GM19467 (cell line): ENCODE measurements around the gene CDK12.
"Not testable (repeated sequence)": the region's sequence is repeated elsewhere in the genome, so short reads cannot be mapped to it uniquely, and the experiment has no call there.

Experiments
- ATAC-seq: cut with Tn5 transposase; IDR thresholded peaks from one replicate; pipeline ENCODE4 v1.9.1; 2021; ENCODE audit warnings: mild to moderate bottlenecking, moderate library complexity; ENCODE audit not compliant: unreplicated experiment

Gene CDK12

DNA sequence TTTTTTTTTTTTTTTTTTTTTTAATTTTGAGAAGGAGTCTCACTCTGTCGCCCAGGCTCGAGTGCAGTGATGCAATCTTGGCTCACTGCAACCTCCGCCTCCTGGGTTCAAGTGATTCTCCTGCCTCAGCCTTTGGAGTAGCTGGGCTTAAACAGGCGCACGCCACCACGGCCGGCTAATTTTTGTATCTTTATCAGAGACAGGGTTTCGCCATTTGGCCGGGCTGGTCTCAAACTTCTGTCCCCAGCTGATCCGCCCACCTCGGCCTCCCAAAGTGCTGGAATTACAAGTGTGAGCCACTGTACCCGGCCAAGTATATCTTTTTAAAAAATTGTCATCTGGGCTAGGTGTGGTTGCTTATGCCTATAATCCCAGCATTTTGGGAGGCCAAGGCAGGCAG is 35.6 kb downstream of the CDK12 start:
- not testable (repeated sequence) for ATAC-seq

DNA sequence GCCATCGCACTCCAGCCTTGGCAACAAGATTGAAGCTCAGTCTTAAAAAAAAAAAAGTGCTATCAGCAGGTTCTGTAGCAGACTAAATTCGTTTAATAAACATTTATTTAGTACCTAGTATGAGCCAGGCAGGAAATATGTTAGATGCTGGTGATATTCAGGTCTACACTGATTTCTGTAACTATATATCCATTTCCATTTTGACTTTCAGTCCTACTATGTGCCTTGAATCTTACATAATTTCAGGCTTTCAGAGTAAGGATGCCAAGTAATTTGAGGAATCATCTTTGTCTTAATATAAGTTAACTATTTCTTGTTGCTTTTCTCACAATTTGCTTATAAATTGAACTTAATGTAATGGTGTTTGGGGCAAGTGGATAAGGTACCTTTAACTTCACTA is 46.2 kb downstream of the CDK12 start:
- no peak for ATAC-seq

DNA sequence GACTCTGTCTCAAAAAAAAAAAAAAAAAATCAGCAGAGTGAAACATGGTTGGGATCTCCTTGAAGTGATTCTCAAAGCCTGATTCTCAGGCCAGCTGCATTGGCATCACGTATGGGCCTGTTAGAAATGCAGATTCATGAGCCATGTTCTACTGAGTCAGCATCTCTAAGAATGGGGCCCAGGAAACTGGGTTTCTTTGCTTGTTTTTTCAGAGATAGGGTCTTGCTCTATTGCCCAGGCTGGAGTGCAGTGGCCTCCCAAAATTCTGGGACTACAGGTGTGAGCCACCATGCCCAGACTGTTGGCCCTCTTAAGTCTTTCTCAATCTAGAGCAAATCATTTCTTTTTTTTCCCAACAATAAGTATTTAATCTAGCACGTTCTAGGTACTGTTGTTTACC is 47.7 kb downstream of the CDK12 start:
- ATAC-seq, result no peak

DNA sequence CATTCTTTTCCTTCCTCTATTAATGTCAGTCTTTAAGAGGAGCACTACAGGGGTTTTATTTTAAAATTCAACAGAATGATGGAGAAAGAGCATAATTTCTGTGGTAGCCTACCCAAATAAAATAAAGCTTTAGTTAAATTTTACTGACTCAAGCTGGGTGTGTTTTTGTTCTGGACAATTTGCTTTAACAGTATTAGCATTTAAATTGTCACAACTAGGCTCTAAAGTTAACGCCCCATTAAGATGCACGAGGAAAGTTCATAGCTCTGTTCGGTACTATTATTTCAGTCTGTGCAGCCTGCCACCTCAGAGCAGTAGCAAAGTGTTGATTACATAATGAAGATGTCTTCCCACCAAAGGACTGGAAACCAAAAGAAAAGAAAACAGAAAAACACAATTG is 52.0 kb downstream of the CDK12 start:
- ATAC-seq, result no peak

GRCh38 chr17:39513915-39514314 is 52.6 kb downstream of the CDK12 start:
- ATAC-seq, result no peak

GRCh38 chr17:39517224-39517623 is 55.9 kb downstream of the CDK12 start:
- ATAC-seq, result no peak

DNA sequence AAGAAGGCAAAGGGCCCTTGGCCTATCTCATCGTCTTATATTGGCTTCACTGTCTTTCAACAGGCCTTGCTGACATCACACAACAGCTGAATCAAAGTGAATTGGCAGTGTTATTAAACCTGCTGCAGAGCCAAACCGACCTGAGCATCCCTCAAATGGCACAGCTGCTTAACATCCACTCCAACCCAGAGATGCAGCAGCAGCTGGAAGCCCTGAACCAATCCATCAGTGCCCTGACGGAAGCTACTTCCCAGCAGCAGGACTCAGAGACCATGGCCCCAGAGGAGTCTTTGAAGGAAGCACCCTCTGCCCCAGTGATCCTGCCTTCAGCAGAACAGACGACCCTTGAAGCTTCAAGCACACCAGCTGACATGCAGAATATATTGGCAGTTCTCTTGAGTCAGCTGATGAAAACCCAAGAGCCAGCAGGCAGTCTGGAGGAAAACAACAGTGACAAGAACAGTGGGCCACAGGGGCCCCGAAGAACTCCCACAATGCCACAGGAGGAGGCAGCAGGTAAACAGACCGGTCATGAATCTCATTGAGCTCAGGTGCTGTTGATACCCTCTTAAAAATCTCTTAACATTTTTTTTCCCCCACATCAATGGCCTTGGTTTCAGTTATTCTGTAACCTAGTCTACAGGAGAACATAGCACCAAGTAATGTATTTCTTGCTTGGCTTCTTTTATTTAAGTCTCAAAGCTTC is 64.7 kb downstream of the CDK12 start:
- no peak for ATAC-seq

DNA sequence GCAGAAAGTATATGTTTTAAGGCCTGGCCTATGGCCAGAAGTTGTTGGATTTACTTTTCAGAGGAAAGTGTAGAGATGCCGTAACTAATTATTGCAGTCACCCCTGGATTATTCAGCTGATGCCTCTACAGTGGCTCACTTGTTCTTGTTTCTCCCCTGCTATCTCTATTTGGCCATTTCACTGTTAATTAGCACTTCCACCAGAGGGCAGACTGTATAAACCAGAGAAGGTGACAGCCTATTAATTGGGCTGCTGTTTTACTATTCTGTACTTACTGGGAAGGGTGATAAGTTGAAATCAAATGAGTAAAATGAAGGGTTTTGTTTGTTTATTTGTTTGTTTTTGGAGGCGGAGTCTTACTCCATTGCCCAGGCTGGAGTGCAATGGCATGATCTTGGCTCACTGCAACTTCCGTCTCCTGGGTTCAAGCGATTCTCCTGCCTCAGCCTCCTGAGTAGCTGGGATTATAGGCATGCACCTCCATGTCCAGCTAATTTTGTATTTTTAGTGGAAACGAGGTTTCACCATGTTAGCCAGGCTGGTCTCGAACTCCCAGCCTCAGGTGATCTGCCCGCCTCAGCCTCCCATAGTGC is 66.0 kb downstream of the CDK12 start:
- no peak for ATAC-seq

DNA sequence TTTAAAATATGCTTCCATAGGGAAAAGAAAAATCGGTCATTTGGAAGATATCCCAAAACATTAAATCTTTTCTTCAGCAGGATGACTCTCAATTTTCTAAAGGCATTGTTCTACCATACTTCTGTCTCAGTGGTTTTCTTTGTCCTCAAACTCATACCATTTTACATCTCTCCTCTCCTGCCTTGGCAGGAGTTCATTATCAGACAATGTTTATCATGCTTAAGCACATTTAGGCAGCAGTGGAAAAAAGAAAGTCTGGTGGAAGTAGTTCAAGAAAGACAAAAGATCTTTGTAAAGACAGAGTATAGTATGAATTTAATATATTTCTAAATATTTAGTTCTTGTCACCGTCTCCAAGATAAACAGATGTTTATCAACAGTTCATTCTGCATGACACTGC is 68.2 kb downstream of the CDK12 start:
- no peak for ATAC-seq

DNA sequence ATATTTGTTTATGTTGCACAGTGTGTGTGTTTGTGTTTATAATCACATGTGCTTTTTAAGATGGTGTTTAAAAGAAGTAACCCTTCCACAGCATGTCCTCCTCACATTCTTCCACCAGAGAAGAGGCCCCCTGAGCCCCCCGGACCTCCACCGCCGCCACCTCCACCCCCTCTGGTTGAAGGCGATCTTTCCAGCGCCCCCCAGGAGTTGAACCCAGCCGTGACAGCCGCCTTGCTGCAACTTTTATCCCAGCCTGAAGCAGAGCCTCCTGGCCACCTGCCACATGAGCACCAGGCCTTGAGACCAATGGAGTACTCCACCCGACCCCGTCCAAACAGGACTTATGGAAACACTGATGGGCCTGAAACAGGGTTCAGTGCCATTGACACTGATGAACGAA is 69.2 kb downstream of the CDK12 start:
- no peak for ATAC-seq

- ATAC-seq, result no peak
Observed at GRCh38 chr17:39531252-39531651, 70.0 kb downstream of the CDK12 start.

DNA sequence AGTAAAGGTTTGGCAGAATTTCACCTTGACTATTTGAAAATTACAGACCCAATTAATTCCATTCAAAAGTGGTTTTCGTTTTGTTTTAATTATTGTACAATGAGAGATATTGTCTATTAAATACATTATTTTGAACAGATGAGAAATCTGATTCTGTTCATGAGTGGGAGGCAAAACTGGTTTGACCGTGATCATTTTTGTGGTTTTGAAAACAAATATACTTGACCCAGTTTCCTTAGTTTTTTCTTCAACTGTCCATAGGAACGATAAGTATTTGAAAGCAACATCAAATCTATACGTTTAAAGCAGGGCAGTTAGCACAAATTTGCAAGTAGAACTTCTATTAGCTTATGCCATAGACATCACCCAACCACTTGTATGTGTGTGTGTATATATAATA is 72.6 kb downstream of the CDK12 start:
- no peak for ATAC-seq

- ATAC-seq, result no peak
Observed at GRCh38 chr17:39534768-39535405, 73.6 kb downstream of the CDK12 start.

- no peak for ATAC-seq
Observed at GRCh38 chr17:39536468-39536867, 75.2 kb downstream of the CDK12 start.

DNA sequence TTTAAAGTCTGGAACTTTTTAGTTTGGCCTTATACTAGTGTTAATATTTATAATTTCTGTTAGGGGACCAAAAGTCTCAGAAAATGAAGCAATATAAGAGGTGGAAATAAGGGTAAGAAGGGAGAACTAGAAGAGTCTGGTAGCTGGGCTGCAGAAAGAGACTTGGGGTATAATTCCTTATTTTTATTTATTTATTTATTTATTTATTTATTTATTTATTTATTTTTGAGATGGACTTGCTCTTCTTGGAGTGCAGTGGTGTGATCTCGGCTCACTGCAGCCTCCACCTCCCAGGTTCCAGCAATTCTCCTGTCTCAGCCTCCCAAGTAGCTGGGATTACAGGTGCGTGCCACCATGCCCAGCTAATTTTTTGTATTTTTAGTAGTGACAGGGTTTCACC is 76.1 kb downstream of the CDK12 start:
- not testable (repeated sequence) for ATAC-seq

DNA sequence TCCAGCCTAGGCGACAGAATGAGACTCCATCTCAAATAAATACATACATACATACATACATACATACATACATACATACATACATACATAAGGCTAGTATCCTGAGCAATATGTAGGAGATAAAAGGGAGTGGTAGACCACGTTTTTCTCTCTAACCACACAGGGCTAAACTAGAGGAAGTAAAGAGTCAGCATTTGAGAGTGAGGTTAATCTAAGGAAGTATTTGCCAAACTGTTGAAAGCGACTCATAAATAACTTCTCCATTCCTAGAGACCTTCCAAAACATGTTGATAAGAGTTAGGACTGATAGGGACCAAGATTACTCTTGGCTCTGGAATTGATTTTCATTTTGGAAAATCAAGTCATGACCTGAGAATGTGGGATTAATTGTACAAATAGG is 77.6 kb downstream of the CDK12 start:
- no peak for ATAC-seq

GRCh38 chr17:39540611-39541010 is 79.3 kb downstream of the CDK12 start:
- ATAC-seq, result no peak

GRCh38 chr17:39541652-39542051 is 80.4 kb downstream of the CDK12 start:
- ATAC-seq, result no peak

DNA sequence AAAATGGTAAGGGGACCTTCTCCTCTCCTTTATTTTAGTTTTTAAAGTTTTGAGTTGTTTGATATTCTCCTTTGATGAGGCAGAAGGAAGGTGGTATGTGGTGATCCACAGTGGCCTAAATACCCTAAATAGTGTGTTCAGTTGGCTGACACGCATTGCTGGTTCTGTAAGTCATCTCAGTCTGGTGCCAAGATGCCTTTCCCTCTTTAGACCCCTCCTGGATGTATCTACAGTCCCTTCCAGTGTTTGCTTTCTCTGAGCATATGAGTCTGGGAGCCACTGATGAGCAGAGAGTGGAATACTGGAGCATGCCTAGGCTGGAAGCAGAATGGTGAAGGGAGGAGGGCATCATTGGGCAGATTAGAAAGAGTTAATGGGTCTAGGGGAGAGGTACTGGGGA is 81.9 kb downstream of the CDK12 start:
- ATAC-seq, result no peak

- ATAC-seq, result no peak
Observed at GRCh38 chr17:39543664-39544063, 82.4 kb downstream of the CDK12 start.

GRCh38 chr17:39544361-39544760 is 83.1 kb downstream of the CDK12 start:
- not testable (repeated sequence) for ATAC-seq

DNA sequence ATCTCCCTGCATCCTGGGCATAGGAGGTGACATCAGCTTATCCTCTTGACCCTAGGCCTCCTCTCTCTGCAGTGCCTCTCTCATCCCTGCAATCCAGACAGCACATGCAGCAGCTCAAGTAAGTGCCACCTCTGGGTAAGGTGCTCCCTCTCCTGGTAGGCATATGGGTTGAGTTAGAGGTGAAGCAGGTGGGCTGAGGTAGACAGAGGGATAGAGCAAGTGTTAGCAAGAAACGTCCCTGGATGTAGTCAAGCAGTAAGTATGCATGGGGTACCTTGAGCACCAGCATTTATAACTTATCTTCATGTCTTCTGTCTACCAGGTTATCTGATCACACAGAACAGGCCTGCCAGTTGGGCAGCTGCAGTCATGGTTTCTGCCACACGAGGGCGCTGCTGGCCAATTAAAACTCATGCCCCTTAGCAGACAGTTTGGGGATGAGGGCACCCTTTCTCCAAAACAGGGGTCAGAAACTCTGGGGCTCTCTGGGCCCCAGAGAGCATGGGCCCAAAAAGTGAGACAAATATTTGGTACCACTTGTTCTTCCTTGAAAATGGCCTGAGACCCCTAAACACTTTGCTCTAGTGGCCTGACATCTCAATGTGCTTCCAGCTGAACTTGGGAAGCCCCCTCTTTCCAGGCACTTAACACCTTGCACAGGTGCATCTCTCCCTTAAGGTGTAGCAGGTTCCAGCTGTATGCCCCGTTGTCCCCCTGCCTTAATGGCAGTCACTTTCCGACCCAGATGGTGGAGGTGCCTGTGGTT is 86.6 kb downstream of the CDK12 start:
- ATAC-seq, result no peak
